Hematopoietic multipotent progenitor cell treated with erythropoietin and hydrocortisone succinate and interleukin-3 and kit ligand, for 17 days (in vitro differentiated cells): ENCODE results near the gene PCDHGB3.
"Not testable (repeated sequence)": the region's sequence is repeated elsewhere in the genome, so short reads cannot be mapped to it uniquely, and the experiment has no call there.

Experiments
- DNase-seq: peaks from one replicate; pipeline ENCODE4 v3.0.0-alpha.2; 2015; ENCODE audit warnings: low spot score

PCDHGB3 gene

DNA sequence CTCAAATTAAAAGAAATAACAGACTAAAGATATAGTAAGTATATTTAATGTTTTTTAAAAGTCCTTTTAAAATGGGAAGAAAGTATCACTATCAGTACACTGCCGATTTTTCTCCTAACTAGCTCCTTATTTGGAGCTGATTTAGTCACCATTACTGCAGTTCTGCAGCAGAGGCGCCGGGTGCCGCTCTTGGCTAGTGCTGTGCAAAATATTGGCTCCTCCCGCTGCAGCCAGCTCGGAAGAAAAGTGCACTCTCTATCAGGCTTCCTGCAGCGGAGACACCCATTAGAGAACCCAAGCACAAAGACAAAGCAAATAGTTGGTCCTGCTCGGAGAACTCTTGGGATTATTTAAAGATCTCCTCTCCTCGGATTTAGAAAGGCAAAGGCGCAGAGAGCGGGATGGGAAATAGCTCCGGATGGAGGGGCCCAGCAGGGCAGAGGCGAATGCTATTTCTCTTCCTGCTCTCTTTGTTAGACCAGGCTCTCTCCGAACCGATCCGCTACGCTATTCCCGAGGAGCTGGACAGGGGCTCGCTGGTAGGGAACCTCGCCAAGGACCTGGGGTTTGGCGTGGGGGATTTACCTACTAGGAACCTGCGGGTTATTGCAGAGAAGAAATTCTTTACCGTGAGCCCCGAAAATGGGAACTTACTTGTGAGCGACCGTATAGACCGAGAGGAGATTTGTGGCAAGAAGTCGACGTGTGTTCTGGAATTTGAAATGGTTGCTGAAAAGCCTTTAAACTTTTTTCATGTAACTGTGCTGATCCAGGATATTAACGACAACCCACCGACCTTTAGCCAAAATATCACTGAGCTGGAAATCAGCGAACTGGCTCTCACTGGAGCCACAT, at the start of gene PCDHGB3:
Gene PCDHGB3 (plus strand): TSS at position 249 of the 855 bp plus-strand sequence. CDS start 153 bp downstream, at position 402.
- DNase-seq, result no peak

DNA sequence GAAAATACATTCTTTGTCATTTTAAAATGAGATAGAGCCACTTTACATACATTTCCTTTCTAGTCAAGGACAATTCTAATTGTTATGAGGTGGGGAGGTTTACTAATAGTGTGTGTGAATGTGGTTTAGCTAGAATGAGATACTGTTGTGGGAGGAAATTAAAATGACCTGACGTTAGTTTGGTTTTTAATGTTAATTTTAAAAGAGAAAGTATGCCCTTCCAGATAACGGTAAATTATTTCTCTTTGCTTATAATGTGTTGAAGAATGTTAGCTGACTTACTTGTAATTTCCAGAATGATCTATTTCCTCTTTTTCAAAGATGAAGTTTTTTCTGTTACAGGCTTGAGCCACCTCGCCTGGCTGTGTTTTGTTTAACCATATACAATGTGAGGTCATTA, 47.8 kb upstream of the PCDHGB3 start:
- no peak for DNase-seq

DNA sequence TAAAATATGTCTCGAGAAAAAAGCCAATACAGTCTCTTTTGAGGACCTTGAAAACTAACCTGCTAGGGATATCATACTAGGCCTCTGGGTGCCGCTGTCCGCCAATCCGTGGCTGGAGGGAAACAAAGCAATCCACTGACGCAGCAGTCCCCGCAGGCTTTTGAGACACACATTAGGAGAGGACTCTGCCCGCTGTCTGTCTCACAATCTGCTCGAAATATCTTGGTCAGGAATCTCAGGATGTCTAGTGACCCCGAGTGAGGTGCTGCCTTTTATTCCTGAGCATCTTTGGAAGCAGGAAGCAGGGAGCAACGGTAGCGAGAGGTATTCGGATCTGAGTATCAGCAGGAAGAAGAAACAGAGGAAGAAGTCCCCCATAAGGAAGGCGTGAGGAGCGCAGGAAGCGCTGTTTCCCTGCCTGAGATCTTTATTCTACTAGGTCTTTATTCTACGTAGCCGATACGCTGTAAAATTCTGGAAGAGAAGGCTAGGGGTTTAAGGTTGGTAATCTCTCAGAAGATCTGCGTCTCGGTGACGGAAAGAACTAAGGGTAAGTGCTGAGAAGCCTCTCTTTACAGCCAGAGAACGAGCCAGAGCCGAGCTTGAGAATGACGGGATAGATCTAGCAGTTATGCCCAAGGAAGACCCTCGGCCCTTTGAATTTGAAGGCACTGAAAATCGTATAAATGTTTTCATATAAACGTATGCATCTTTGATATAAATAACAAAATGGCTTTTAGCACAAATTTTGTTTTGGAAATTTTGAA, 43.8 kb upstream of the PCDHGB3 start:
- no peak for DNase-seq

DNA sequence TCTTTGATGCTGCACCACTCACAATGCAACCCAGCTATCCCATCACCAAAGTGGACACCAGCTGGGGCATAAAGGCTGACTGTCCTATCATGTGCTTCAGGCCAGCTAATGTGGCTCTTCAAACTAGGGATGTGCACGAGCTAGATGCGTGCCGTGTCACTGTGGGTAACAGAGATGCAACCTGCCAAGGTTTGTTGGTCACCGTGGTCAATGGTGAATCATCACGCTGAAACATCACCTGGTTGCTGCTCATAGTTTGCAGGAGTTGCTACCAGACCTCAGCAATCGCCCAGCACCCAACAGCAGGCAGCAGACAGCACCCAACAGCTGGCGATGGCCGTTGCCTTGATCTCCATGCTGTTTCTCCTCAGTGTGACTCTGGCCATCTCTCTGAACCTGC, 41.8 kb upstream of the PCDHGB3 start:
- DNase-seq, result no peak

DNA sequence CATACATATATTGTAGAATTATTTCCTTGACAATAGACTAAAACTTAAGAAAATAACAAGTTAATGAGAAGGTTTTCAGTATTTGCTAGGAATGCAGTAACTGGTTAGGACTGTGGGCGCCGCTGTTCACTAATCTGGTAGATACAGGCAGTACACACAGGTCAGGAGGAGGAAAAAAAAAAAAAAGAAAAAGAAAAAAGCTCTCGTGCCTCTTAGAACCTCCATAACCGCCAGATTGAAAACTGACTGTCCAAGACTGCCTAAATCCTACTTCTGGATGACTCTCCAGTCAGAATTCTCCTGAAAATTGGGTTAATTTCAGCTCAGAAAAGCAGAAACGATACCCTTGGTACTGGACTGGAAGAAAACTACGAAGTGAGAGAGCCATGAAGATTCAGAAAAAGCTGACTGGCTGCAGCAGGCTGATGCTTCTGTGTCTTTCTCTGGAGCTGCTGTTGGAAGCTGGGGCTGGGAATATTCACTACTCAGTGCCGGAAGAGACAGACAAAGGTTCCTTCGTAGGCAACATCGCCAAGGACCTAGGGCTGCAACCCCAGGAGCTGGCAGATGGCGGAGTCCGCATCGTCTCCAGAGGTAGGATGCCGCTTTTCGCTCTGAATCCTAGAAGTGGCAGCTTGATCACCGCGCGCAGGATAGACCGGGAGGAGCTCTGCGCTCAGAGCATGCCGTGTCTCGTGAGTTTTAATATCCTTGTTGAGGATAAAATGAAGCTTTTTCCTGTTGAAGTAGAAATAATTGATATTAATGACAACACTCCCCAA, 39.6 kb upstream of the PCDHGB3 start, which contains the start of gene PCDHGA1:
Gene PCDHGA1 (plus strand): TSS at position 216 of the 782 bp plus-strand sequence.
- DNase-seq, result no peak

DNA sequence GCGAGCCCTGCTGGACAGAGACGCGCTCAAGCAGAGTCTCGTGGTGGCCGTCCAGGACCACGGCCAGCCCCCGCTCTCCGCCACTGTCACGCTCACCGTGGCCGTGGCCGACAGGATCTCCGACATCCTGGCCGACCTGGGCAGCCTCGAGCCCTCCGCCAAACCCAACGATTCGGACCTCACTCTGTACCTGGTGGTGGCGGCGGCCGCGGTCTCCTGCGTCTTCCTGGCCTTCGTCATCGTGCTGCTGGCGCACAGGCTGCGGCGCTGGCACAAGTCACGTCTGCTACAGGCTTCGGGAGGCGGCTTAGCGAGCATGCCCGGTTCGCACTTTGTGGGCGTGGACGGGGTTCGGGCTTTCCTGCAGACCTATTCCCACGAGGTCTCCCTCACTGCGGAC, 37.5 kb upstream of the PCDHGB3 start:
- DNase-seq, result not testable (repeated sequence)

DNA sequence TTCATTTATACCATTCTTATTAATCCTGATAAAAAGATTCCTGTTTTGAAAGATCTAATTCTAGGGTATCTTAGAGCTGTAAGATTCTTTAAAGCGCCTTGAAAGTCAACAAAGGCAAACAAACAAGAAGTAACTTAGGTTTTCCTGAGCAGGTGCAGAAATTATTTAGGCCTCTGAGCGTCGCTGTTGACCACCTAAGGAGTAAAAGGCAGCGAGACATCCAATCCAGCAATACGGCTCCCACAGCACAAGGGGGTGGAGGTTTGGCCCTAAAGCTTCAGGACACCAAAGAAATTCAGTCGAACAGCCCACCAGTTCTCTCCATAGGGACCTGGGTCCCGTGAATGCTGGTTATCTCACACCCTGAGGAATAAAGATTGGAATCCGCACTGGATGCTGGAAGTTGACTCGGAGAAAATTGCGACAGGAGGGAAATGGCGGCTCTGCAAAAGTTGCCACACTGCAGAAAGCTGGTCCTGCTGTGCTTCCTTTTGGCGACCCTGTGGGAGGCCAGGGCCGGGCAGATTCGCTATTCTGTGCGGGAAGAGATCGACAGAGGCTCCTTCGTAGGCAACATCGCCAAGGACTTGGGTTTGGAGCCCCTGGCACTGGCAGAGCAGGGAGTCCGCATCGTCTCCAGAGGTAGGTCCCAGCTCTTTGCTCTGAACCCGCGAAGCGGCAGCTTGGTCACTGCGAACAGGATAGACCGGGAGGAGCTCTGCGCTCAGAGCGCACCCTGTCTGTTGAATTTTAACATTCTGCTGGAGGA, 31.3 kb upstream of the PCDHGB3 start, which contains the start of gene PCDHGA2:
Gene PCDHGA2 (plus strand): TSS at position 223 of the 769 bp plus-strand sequence.
- DNase-seq, result no peak

DNA sequence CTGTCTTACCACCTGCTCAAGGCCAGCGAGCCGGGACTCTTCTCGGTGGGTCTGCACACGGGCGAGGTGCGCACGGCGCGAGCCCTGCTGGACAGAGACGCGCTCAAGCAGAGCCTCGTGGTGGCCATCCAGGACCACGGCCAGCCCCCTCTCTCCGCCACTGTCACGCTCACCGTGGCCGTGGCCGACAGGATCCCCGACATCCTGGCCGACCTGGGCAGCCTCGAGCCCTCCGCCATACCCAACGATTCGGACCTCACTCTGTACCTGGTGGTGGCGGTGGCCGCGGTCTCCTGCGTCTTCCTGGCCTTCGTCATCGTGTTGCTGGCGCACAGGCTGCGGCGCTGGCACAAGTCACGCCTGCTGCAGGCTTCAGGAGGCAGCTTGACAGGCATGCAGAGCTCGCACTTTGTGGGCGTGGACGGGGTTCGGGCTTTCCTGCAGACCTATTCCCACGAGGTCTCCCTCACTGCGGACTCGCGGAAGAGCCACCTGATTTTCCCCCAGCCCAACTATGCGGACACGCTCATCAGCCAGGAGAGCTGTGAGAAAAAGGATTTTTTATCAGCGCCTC, 29.2 kb upstream of the PCDHGB3 start:
- DNase-seq, result not testable (repeated sequence)

DNA sequence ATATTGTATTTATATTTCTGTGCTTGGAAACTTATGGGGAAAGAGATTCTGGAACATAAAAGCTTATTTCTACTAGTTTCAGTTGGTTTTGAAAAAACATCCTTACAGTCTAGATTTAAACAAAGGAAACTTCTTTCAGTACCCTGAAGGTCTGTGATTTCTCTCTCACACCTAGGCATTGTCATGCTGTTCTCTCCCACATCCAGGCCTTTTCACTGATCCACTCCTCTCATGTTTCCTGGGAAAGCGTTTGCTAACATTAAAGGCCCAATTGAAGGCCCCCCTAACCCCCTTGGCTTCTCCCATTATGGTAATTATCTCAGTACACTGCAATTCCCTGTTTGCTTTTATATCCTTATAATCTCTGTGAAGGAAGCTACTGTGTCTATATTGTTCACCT, 27.3 kb upstream of the PCDHGB3 start:
- DNase-seq, result no peak

DNA sequence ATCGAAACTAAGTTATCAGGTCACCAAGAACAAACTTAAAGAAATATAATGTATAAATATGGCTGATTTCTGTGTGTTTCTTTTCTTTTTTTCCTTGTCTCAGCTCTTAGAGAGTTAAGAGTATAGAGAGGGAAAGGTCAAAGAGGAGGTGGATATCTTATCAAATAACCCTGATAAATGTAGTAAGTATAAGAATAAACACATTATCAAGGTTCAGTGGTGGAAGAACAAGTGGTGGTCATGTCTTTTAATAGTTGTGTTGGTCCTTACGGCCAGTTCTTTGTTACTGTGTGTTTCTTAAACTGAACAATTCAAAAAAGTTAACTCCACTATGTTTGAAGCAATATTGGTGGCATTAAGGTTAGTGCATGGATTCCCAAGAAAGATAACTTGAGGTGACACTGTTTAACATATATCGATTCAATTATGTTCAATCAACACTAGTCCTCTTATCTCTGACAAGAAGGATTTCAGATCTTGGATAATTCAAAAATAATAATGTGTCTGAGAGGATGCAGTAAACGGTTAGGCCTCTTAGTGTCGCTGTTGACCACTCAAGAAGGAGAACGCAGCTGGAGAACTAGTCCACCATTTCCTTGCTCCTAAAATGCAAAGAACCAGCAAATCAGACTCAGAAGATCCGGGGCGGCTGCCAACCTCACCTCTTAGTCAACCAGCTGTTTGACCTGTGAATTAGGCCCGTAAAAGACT, 26.6 kb upstream of the PCDHGB3 start, which contains the start of gene PCDHGA3:
Gene PCDHGA3 (plus strand): TSS at position 588 of the 711 bp plus-strand sequence. CDS start 205 bp downstream, outside the sequence.
- DNase-seq, result peak; percentile 13

DNA sequence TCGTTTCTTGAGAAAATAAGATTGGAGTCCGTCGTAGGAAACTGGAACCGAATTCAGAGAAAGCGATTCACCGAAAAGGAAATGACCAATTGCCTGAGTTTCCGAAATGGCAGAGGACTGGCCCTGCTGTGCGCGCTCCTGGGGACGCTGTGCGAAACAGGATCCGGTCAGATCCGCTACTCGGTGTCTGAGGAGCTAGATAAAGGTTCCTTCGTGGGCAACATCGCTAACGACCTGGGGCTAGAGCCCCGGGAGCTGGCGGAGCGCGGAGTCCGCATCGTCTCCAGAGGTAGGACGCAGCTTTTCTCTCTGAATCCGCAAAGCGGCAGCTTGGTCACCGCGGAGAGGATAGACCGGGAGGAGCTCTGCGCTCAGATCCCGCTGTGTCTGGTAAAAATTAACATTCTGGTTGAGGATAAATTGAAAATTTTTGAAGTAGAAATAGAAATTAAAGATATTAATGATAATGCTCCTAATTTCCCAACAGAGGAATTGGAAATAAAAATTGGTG, 26.0 kb upstream of the PCDHGB3 start:
- no peak for DNase-seq

DNA sequence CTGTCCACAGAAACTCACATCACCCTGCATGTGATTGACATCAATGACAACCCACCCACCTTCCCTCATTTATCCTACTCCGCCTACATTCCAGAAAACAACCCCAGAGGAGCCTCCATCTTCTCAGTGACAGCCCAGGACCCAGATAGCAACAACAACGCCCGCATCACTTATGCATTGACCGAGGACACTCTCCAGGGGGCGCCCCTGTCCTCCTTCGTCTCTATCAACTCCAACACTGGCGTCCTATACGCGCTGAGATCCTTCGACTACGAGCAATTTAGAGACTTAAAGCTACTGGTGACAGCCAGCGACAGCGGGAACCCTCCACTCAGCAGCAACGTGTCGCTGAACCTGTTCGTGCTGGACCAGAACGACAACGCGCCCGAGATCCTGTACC, 24.7 kb upstream of the PCDHGB3 start:
- DNase-seq, result no peak

DNA sequence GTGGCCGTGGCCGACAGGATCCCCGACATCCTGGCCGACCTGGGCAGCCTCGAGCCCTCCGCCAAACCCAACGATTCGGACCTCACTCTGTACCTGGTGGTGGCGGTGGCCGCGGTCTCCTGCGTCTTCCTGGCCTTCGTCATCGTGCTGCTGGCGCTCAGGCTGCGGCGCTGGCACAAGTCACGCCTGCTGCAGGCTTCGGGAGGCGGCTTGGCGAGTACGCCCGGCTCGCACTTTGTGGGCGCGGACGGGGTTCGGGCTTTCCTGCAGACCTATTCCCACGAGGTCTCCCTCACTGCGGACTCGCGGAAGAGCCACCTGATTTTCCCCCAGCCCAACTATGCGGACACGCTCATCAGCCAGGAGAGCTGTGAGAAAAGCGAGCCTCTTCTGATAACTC, 24.0 kb upstream of the PCDHGB3 start:
- not testable (repeated sequence) for DNase-seq

DNA sequence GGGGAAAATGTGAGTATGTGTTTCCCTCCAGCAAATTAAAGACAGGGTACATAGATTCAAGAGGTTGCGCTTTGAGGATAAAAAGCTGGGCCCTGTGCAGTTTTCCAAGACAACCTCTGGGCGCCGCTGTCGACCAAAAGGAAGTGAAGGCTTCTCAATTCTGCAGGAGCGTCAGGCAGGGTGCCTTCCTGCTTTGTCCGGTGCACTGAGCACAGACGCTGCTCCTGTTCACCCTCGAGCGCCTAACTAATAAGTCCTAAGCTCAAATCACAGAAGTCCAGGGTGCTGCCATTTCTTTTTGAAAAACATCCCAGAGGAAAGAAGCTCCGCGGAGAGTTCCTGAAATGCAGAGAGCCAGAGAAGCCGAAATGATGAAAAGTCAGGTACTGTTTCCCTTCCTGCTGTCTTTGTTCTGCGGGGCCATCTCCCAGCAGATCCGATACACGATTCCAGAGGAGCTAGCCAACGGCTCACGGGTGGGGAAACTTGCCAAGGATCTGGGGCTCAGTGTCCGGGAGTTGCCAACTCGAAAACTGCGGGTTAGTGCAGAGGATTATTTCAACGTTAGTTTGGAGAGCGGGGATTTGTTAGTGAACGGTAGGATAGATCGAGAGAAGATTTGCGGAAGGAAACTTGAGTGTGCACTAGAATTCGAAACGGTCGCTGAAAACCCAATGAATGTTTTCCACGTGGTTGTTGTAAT, 20.0 kb upstream of the PCDHGB3 start, which contains the start of gene PCDHGB1:
Gene PCDHGB1 (plus strand): TSS at position 183 of the 703 bp plus-strand sequence. CDS start 162 bp downstream, at position 345.
- no peak for DNase-seq

DNA sequence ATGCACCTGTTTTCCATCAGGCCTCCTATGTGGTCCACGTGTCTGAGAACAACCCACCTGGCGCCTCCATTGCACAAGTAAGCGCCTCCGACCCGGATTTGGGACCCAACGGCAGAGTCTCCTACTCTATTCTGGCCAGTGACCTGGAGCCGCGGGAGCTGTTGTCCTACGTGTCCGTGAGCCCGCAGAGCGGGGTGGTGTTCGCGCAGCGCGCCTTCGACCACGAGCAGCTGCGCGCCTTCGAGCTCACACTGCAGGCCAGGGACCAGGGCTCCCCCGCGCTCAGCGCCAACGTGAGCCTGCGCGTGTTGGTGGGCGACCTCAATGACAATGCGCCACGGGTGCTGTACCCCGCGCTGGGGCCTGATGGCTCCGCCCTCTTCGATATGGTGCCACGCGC, 18.5 kb upstream of the PCDHGB3 start:
- no peak for DNase-seq

DNA sequence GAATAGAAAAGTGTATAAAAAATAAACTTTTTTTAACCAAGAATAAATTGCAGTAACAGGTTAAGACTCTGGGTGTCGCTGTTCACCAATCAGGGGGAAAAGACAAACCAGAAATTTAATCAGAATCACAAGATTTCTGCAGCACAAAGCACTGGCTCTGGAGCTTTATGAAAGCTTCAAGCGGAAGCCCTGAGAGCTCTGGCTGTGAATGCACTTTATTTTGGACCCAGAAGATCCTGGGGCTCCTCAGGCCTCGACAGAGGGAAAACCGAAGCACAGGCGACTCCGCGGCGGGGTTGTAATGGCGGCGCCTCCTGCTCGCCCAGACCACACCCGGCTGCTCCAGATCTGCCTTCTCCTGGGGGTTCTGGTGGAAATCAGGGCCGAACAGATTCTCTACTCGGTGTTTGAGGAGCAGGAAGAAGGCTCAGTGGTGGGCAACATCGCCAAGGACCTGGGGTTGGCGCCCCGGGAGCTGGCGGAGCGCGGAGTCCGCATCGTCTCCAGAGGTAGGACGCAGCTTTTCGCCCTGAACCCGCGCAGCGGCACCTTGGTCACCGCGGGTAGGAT, 15.1 kb upstream of the PCDHGB3 start, which contains the start of gene PCDHGA4:
Gene PCDHGA4 (plus strand): TSS at position 122 of the 570 bp plus-strand sequence. CDS start 87 bp downstream, at position 209.
- DNase-seq, result no peak

DNA sequence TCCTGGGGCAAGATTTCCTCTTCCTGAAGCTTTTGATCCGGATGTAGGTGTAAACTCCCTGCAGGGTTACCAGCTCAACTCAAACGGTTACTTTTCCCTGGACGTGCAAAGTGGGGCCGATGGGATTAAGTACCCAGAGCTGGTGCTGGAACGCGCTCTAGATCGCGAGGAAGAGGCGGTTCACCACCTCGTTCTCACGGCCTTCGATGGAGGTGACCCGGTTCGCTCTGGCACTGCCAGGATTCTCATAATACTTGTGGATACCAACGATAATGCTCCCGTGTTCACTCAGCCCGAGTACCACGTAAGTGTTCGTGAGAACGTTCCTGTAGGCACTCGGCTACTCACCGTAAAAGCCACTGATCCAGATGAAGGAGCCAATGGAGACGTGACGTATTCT, 14.4 kb upstream of the PCDHGB3 start:
- no peak for DNase-seq

DNA sequence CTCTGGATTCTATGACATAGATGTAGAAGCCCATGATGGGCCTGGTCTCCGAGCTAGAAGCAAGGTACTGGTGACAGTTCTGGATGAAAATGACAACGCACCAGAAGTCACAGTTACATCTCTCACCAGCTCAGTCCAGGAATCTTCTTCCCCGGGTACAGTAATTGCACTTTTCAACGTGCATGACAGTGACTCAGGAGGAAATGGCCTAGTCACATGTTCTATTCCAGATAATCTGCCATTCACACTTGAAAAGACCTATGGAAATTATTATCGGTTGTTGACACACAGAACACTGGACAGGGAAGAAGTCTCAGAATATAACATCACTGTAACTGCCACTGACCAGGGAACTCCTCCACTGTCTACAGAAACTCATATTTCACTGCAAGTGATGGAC, 13.9 kb upstream of the PCDHGB3 start:
- DNase-seq, result no peak

DNA sequence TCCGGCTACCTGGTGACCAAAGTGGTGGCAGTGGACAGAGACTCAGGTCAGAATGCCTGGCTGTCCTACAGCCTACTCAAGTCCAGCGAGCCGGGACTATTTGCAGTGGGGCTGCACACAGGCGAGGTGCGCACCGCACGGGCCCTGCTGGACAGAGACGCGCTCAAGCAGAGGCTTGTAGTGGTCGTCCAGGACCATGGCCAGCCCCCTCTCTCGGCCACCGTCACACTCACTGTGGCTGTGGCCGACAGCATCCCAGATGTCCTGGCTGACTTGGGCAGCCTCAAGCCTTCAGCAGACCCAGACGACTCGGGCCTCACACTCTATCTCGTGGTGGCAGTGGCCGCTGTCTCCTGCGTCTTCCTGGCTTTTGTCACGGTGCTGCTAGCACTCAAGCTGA, 13.1 kb upstream of the PCDHGB3 start:
- no peak for DNase-seq
